Germinal center (tissue), 1 donor: ENCODE measurements around the gene RASA3.
A peak's percentile ranks its signal among the peaks of the same experiment; 100 is the strongest.

Experiments
- DNase-seq: peaks from one replicate; pipeline ENCODE4 v3.0.0; 2012; ENCODE audit warnings: mixed read lengths, low spot score

RASA3 gene

DNA sequence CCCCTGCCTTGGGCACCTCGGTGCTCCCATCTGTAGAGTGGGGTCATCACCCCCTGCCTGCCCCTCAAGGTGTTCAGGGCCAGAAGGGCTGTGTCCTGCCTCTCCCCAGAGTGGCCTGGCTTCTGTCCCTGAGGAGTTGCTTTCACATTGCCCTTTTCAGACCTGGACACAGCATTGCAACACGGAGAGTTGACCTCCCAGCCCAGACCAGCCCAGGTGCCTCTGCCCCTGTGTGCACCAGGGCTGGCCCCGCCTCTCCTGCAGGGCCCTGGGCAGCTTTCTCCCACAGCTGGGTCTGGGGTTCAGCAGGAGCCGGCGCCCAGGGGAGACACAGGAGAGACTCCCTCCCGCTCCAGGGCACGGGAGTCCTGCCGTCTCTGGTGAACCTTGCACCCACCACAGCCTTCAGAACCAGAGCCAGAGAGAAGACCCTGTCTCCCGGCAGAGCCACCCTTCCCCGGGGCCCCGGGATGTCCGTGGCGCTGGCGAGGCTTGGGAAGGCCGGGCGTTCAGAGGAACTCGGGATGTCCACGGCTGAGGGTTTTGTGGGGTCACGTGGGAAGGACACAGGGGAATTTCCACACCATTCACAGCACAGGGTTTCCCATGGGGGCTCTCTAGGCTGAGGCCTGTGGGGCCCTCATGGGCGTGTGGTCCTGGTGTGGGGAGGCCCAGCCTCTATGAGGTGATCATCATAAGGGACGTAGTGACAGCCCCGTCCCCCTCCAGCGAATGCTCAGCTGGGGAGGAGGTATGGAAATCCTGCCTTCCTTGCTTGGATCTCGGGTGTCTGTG is 181.8 kb downstream of the RASA3 start:
- DNase-seq, result no peak

- DNase-seq, result no peak
Observed at GRCh38 chr13:113949546-113949945, 182.9 kb downstream of the RASA3 start.

DNA sequence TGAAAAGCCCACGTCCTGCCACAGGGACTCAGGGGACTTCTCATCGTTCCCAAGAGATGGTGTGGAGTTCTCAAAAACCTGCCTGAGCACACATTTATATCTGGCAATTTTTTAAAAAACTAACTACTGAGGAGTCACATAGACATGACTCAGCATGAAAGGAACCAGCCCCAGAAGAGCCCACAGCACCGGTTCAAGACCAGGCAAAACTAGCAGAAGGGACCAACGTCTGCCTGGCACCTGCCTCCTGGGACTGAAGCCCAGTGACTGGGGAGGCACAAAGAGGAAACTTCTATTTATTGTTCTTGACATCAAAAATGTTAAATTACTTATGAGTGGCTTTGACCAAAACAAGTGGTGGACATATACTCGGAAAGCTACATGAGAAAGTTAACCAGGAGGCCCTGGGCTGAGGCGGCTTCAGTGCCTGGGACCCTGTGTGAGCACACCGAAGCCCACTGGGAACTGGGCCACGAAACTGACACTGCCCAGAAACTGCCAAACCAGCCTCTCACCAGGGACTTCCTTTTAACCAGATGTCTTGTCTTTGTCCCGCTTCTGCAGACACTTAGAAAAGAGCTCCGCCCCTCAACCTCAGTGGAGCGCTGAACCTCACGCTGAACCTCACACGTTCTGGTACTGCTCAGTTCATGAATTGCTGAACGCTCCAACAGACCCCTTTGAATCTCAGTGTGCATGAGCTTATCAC is 184.2 kb downstream of the RASA3 start:
- peak; percentile 24 for DNase-seq

DNA sequence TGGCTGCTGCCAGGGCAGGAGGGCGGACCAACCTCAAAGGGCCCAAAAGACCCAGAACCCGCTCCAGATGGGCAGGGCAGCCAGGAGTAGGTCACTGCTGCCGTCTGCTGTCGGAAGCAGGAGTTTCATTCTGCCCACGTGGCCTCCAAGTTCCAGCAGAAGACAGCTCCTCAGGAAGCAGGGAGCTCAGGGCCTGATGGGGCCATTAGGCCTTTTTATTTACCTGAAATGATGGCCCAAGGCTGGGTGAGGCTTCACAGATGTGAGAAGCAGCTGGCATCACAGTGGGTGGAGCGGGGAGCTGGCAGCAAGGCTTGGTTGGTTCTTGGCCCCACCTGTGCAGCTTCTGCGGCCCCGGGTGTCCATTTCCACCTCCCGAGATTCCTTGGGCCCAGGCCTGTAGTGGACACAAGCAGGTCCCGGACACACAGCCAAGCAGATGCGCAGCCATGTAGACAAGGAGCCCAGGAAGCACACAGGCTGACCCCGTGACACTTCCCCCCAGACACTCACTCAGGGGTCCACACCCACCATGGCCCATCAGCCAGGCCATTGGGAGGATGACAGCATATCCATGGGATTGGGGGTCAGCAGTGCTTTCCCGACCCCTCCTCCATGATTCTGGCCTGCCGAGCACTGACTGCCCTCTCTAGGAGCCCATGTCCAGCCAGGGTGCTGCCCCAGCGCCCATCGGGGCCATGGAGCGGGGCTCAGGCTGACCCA is 185.0 kb downstream of the RASA3 start:
- DNase-seq, result no peak

DNA sequence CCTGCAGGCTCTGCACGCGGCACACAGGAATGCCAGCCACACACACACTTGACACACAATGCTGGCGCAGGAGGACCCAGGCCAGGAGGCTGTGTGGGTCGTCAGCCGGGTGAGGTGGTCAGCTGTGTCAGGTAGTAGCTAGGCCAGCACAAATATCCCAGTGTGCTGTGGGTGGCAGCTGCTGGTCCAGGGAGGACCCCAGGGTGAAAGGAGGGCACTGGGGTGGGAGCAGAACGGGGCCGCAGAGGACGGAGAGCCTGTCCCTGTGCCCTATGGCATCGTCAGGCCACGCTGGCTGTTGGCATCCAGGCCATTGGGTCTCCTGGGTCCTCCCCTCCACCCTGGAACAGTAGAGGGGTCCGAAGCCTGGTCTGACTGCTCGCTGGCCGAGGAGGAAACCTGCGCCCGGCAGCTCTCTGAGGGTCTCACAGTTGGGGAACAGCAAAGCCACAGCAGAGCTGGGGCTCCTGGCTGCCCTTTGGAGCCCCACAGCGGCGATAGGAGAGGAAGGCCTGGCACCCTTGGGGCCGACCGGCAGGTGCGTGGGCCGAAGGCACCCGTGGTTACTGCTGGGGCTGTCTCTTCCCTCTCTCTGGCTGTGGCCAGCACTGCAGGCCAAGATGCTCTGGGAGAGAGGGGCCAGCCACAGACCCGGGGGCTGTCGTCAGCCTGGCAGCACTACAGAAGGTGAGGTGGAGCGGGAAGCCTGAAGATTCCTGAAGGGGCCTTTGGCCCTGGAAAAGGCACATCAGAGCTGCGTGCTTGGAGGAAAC is 185.8 kb downstream of the RASA3 start:
- DNase-seq, result no peak

DNA sequence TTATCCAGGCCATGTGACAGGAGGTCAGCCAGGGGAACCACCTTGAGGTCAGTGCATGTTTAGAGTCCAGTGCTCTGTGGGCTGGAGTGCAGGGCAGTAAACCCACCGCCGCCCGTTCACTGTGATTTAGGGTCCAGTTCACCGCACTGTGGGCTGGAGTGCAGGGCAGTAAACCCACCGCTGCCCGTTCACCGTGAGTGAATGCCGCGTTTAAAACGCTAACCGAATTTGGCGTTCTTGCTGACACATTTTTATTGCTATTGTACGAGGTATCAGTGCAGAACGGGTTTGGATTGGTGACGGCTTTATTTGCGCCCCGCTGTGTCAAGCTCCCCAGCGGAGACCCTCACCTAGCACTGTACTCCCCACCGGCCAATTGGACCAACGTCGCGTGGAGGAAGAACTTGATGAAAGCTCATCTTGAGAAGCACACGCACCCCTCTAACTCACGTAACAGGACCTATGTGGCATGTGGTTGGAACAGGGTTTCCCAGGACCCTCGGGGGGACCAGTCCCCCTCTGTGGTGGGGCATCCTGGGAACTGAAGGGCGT is 186.5 kb downstream of the RASA3 start:
- DNase-seq, result no peak

DNA sequence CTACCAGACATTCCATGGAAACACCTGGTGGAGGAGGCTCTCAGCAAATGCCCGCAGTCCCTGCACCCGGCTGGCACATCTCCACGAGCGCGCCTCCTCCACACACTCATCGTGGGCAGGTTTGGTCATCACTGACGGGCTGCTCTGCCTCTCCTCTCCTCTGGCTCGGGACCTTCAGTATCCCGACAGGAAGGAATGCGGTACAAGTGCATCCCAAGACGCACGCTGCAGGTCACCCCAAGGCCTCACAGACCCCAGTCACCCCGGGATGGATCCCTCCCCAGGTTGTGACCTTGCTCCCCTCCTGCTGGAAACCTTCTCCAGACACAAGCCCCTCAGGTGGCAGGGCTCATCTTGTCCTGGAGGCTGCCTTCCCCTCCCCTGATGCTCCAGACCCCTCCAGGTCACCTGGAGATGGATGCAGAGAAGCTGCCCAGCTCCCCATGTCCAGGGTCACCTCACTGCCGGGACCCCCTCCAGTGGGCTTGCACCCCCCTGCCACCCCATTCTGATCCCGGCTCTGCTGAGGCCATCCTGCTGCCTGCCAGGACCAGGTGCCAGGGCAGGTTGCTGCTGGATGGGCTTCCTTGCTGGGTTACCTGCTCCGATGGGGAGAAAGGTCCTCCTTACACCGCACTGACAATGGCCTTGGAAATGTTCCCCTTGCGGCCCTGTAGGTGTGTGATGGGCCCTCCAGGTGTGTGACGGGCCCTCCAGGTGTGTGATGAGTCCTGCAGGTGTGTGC is 188.4 kb downstream of the RASA3 start:
- DNase-seq, result no peak

DNA sequence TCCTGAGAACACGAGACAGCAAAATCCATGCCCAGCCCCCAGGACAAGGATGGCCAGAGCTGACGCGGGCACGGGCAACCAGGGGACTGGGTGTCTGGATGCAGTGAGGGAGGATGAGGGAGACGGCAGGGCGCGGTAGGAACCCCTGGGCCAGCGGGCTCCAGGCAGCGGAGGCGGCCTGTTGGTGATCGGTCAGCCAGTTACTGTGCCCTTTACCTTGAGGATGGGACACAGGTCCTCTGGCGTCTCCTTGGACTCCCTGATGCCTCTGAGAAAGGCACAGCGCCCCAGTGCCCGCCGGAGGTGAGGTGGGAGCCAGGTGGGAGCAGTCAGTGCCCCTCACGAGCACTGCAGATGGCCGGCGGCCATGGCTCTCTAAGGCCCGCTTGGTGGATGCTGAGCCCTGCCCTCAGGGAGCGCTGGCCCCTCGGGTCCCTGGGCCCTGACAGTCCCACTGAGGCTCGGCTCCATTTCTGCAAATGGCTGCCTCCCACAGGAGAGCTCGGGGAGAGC is 189.8 kb downstream of the RASA3 start:
- DNase-seq, result no peak

DNA sequence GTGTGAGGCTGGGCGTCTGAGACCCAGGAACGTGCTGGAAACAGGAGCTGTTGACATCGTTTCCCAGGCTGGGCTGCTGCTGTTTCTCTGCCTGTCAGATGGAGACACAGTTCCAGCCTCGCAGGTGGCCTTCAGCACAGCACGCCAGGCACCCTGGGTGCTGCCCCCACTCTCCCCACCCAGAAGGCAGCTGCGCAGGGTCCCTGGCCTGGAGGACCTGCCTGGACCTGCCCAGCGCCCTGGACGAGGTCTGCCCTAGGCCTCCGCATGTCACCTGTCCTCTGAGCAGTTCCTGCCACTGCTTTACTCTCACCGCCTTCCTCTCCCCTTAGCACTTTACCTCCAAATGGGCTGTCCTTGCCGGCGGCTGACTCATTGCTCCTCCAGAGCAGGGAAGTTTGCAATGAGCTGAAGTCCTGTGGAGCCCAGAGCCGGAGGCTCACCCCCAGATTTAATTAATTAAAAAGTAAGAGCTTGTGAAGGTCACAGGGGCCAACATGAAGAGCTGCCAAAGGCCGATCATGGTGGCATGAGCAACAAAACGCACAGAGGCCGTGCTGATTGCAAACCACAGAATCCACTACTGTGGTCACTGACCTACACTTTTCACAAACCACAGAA is 190.7 kb downstream of the RASA3 start:
- DNase-seq, result no peak

DNA sequence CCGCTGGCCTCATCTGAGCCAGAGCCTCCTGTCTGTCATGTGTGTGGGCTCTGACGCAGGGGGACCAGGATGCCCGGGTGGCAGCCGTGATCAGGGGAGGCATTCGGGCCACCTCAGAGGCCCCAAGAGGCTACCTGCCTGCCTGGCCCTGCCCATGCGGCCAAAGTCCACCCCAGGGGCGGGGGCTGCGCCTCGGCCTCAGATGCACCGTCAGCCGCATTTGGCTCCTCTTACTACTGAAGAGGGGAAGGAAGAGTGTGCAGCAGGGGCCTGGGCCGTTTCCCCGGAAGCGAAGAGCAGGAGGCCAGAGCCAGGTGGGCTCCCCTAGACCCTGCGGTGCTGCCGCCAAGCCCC is 192.5 kb downstream of the RASA3 start:
- no peak for DNase-seq

DNA sequence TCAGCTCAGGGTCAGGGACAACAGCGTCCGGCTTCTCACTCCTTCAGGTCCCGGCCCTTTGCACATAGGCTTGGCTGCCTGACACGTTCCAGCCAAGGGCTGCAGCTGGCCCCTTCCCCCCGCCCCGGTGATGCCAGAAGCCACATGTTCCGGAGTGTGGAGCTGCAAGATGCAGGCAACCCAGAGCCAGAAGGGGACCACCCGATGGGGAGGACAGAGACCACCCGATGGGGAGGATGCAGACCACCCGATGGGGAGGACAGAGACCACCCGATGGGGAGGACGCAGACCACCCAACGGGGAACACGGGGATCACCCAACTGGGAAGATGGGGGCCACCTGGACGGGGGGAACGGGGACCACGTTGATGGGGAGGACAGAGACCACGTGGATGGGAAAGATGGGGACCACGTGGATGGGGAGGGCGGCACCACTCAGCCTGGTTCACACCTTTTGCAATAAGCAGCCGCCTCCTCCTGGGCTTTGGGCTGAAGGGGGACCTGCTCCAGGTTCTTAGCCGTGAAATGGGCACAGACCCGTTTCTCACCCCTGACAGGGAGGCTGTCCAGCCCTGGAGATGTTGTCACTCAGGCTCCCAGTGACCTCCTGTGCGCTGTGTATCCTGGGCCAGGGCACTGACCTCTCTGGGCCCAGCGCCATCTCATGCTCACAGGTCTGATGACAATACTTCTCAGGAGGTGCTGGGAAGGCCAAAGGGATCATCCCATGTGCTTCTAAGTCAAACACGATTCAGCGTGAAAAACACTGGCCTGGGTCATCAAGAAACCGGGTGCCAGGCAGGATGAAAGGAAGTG is 193.1 kb downstream of the RASA3 start:
- no peak for DNase-seq

DNA sequence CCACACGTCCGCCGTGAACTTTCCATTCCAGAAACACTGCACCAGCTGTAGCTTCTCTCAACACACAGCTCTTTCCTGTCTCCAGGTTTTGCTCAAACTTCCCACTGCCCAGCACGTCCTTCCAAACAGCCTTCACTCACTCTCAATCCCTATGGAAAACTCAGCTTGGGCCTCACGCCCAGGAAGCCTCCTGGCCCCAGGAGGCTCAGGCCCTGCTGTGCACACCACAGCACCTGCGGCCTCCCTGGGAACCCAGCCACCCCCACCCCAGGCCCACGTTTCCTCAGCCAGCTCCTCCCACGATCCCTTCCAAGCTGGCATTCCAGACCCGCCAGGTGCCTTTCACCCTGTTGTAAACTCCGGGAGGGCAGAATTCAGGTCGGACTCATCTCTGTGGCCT is 193.7 kb downstream of the RASA3 start:
- no peak for DNase-seq

DNA sequence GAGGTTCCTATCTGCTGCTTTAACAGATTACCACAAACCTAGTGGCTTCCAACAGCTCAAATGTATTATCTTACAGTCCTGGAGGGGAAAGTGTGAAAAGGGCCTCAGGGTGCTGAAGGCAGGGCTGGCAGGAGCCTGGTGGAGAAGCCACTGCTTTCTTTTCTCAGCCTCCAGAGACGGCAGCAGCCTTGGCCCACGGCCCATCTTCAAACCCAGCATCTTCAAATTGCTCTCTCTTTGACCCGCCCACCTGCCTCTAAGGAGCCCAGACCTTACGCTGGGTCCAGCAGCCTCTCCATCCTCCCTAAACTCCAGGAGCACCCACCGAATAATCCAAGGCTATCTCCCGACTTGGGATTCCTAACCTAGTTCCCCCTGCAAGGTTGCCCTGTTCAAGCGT is 194.2 kb downstream of the RASA3 start:
- DNase-seq, result no peak

- DNase-seq, result no peak
Observed at GRCh38 chr13:113937527-113938180, 194.8 kb downstream of the RASA3 start.

- DNase-seq, result no peak
Observed at GRCh38 chr13:113937073-113937472, 195.3 kb downstream of the RASA3 start.

DNA sequence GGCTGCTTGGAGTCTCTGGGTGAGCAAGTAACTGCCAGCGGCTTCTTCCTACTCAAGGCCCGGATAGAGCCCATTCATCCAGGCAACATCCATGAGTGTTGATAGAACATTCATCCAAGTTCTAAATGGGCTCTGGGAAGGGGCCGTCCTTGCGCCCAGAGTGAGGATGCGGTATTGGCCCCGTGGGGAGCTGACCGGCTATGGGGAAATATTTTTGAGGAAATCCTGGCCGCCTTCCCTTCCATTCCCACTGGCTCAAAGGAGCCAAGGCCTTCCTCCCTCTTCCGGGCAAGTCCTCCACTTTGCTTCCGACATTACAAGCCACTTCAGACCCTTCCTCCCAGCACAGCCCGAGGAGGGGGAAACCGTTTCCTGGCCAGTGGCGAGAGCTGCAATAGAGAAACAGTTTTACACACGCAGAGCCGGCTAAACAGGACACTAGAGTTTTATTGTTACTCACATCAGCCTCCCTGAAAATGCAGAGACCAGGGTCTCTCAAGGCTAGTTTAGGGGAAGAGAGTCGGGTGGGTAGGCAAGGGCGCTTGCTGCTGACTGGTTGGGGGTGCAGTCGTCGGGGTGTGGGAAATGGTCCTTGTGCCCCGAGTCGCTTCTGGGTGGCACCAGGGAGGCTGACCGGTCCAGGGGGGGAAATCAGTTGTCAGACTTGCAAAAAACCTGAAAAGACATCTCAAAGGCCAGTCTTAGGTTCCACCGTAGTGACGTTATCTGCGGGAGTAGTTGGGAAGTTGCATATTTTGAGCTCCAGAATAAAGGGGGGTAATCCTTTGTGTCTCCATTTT is 196.1 kb downstream of the RASA3 start:
- no peak for DNase-seq

- no peak for DNase-seq
Observed at GRCh38 chr13:113935001-113935844, 197.2 kb downstream of the RASA3 start.
